Measurements from ENCODE around the gene DNAAF9.

DNAAF9 gene

DNA sequence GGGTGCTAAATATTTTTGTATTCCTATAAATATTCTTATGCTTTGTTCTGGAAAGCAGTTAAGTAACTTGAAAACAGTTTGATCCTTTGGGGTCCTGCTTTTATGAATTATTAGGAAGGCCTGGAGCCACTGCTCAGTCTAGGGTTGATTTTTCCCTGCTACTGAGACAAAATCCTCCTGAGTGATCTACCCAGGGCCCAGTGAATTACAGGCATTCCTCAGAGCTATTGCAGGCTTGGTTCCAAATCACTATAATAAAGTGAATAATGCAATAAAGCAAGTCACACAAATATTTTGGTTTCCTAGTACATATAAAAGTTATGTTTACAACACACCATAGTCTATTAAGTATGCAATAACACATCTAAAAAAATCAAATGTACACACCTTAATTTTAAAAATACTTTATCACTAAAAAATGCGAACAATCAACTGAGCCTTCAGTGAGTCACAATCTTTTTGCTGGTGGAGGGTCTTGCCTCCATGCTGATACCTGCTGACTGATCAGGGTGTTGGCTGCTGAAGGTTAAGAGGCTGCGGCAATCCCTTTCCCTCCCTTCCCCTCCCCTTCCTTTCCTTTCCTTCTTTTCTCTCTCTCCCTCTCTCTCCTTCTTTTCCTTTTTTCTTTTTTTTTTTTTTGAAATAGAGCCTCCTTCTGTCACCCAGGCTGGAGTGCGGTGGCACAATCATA lies 43.0 kb downstream of the DNAAF9 start:
- no peak for DNase-seq

DNA sequence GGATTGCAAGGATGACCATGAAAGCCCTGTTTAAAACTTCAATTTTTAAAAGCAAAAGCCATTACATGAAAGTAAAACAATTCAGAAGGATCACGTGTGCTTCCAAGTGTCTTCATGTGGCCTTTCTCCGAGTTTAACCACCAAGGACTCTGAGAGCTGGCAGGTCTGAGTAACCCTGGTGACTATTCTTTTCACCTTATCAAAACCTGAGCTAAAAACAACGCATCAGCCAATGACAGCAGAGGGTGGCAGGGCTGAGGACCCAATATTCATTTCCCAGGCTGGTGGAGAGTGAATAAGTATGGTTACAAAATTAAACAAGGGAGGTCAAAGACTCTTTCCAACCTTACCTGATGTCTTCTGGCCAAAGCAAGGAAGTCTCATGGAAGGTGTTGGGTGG lies 46.7 kb downstream of the DNAAF9 start:
- no peak for DNase-seq

DNA sequence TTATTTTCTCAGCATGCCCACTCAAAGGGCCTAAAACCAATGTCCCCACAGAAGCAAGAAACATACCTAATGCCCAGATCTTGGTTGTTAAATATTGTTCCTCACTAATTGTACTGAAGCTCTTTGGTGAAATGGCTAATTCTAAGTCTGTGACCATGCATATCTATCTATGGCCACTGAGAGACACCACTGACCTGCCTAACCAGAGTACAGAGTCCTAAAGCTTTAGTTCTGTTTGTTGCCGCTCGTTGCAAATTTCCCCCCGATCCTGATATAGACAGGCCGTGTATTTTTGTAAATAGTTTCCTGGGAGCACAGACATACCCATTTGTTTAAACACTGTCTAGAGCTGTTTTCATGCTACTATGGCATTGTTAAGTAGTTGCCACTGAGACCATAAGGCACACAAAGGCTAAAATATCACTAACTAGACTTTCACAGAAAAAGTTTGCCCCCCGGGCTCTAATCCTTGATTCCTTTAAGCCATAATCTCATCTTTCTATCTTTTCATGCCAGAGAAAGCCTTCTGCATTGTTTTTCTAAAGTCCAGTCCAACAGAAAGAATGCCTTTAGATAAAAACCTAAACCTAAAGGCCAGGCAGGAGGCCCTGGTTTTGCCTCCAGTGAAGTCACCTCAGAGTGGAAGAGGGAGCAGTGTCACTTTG lies 48.7 kb downstream of the DNAAF9 start:
- DNase-seq: no peak

All from stimulated activated CD4-positive, alpha-beta T cell treated with anti-CD3 and anti-CD28 coated beads, Interleukin-4, amount 100 ng/mL, for 1 hour (primary cell).